ENCODE results near the gene TPRG1.

GRCh38 chr3:189368384-189368783, 196.6 kb downstream of the TPRG1 start:
- TF ChIP-seq EGR1 (IDR thresholded peaks at IDR 0.05; ENCODE audit: low read depth in 2 of 2), result no peak
- TF ChIP-seq CTCF (IDR thresholded peaks at IDR 0.05; ENCODE audit: low read depth, low read length, missing input control), result no peak
- no peak for TF ChIP-seq JUND (IDR thresholded peaks at IDR 0.05)

Measured in liver (tissue), 3 donors.